NCI-H1930 (cell line): ENCODE results near the gene TVP23A.
"Not testable (repeated sequence)": the region's sequence is repeated elsewhere in the genome, so short reads cannot be mapped to it uniquely, and the experiment has no call there.

Experiments
- DNase-seq, 2 experiments: peaks; one replicate each; lab custom pipeline; 2025; lab: John Stamatoyannopoulos, UW

The TVP23A gene

GRCh38 chr16:10745841-10746240 is 72.8 kb downstream of the TVP23A start:
- no peak for DNase-seq

- DNase-seq = no peak
Measured at GRCh38 chr16:10744370-10745030, 74.1 kb downstream of the TVP23A start.

DNA sequence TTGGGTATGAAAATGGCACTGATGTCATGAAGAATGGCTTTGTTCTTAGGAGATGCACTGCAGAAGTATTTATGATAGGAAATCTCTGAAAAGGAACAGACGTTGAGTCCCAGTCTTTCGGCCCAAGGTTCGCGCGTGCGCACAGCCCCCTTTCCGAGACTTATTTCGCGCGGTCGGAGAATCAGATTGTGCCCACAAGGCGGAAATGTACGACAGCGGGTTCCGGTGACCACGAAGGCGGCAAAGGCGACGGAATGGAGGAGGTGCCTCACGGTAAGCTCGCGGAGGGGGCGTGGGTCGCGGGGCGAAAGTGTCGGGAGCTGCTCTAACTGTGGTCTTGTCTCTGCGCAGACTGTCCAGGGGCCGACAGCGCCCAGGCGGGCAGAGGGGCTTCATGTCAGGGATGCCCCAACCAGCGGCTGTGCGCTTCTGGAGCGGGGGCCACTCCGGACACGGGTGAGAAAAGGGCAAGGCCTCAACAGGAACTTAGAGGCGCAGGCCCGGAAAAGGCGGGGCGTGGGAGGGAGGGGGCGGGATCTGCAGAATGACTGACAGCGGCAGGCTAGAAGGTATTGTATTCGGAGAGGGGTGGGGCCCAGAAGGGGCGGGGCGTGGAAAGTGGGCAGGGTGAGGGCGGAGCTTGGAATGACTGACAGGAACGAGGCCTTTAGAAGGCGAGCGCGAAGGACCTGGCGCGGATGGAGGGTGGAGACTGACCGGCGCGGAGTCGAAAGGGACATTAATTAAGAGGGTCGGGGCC is 74.8 kb downstream of the TVP23A start, which contains the start of gene NUBP1:
Gene NUBP1, plus strand, starts transcription at position 233 of the 760 bp plus-strand sequence. Its CDS starts 22 bp downstream, at position 255.
- peak; percentile 93 to 94 for DNase-seq

DNA sequence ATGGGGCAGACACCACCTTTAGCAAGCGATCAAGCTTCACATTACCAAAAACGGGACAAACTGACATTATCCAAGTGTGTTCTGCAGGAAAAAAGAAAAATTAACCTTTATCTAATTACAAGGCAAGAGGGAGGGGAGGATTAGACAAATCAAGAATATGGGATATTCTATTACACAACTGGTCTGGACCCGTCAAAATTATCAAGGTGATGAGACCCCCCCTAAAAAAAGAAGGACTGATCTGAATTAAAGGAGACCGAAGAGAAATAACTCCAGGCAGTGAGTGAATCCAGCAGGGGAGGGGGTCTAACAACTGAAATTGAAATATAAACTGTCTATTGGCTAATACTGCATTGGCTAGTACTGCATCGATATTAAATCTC is 75.4 kb downstream of the TVP23A start:
- DNase-seq = no peak

- no peak for DNase-seq
Measured at GRCh38 chr16:10741844-10742243, 76.8 kb downstream of the TVP23A start.

DNA sequence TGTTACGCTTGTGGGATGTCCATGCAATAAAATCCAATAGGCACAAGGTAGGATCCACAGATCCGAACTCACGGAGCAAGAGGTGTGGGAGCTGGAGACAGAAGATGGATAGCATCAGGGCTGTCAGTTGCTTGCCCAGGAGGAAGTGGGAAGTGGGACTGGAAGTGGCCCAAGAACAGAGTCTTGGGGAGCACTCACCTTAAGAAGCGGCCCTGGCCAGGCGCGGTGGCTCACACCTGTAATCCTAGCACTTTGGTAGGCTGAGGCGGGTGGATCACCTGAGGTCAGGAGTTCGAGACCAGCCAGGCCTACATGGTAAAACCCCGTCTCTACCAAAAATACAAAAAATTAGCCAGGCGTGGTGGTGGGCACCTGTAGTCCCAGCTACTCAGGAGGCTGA is 77.3 kb downstream of the TVP23A start:
- DNase-seq = not testable (repeated sequence)

DNA sequence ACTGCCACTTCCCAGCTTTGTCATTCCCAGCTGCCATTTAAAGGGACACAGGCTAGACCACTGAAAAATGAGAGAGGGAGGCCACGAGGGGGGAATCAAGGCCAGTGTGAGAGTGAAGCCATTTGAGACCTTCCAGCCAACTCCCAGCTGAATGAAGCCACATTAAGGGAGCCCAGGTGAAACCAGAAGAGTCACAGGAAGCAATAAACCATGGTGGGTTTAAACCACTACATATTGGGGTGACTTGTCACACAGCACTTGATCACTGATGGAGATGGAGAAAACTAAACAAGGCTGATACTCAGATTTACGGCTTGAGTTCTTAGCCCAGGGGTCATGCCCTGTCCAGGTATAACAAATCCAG is 77.8 kb downstream of the TVP23A start:
- no peak for DNase-seq

DNA sequence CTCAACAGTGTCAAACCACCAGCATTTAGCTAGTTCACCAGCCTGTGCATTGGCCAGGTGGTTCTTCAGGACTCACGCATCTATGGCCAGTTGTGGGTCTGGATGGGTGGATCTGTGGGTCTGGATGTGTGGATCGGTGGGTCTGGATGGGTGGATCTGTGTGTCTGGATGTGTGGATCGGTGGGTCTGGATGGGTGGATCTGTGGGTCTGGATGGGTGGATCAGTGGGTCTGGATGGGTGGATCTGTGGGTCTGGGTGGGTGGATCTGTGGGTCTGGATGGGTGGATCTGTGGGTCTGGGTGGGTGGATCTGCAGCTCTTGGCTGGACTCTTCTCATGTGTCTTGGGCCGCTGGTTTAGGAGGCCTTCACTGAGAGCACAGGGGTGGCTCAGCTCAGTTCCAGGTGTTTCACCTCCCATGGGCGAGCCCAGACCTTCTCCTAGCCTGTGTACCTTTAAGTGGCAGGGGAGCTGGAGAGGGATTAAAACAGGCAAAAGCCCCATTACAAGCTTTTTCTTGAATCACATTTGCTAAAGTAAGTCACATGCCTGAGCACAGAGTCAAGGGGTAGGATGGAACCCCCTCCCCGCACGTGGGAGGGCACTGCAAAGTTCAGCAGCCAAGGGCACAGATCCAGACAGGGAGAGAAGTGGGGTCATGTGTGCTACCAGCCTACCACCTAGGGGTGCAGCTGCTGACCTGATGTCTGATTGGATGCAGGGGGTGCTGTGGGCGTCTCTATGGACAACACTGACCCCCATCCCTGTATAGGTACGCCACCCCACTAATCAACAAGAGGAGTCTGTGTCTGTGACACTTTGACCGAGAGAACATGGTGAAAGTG is 78.4 kb downstream of the TVP23A start:
- no peak for DNase-seq

DNA sequence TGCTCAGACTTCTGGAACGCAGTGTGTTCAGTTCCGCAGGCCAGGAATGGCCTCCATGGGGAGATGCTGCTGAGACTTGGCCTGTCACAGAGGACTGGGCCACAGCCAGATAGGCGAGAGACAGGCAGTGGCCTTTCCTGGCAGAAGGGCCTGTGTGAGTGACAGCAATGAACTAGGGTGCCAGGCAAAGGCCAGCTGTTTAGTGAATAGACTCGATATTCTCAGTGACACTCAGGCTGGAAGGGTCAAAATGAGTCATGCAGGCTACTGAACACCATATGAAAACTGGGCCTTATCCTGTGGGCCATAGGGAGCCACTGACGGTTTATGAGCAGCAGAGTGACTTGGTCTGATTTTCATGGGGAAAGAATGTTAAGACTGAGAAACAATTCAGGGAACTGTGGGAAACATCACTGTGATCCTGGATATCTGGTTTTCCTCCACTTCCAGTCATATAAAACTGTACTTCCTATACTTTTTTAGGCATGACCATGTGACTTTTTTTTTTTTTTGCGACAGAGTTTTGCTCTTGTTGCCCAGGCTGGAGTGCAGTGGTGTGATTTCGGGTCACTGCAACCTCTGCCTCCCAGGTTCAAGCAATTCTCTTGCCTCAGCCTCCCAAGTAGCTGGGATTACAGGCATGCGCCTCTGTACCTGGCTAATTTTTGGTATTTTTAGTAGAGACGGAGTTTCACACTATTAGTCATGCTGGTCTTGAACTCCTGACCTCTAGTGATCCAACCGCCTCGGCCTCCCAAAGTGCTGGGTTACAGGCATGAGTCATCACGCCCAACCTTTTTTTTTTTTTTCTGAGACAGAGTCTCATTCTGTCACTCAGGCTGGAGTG is 80.1 kb downstream of the TVP23A start:
- DNase-seq = no peak

DNA sequence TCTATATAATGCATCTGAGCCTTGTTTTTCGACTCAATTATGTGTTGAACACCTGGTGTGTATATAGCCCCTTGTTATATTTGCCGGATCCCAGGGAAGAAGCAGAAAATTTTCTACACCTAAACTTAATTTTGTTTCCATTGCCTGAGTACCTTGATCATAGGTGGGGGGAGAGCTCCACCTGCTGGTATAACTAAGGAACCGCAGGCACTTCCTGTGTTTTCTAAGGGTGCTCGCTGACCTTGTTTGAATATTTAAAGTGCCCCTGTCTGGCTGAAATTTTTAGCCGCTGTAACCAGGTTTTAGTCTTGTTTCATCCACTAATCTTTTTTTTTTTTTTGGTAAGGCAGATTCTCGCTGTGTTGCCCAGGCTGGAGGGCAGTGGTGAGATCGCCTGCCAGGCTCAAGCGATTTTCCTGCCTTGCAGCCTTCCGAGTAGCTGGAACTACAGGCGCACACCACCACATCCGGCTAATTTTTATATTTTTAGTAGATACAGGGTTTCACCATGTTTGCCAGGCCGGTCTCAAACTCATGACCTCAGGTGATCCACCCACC is 81.4 kb downstream of the TVP23A start:
- peak; percentile 8 to 57 for DNase-seq

DNA sequence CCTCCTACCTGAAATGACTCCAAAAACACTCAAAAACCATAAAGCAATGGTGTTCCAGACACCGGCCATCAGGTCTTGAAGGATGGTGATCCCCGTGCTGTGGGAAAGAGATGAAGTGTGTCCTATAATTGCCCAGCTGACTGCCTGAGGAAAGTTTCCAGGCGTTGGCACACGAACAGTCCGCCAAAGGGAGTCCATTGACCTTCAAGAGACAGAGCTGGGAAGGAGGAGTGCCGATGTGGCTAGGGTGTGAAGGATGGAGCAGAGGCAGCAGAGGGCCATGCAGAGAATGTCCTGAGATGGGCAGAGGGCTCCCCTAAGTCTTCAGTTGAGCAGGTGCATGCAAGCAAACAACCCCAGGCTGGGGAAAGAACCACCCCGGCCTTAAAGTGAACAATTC is 86.8 kb downstream of the TVP23A start:
- no peak for DNase-seq

- no peak for DNase-seq
Measured at GRCh38 chr16:10729104-10730048, 89.2 kb downstream of the TVP23A start.

DNA sequence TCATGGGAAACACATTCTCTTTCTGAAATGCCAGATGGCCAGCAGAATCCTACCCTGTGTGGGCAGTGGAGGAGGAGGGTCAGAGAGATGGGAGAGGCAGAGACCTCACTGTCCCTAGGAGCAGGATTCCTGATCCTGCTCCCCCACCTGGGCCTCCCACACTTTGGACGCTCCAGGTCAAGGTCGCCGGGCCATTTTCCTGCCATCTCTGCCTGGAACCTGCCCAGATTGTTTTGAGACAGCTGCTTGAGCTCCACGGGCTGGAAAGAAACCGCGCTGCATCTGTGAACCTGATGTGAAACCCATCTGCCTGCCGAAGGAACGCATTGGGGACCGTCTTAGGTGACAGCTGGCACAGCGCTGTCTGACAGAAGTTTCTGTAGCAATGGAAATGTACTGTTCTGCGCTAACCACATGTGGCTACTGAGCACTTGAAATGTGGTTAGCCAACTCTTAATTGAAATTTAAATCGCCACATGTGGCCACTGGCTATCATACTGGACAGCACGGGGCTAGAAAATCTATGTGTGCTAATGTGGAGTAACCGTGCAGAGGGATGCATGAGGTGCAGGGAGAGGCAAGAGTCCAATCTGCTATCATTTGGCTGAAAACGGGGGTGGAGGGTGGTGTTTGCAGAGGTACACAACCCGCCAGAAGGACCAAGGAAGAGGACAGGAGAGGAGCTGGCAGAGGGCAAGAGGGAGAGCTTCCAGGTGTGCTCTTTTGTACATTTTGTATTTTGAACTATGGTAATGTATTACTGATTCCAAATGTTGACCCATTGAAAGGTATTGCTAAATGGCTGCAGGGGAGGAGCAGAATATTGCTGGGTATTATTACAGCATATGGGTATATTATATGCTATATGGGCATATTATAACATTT is 90.3 kb downstream of the TVP23A start:
- no peak for DNase-seq
